K562 (cell line): ENCODE results near the gene WBP2NL. TPM values are rescaled to one million over a fixed set of nuclear protein-coding genes. Genes with fewer than 3 reads are reported as not detected.

Experiments
- ATAC-seq: fragments of 200-7000 bp; cut with Tn5 transposase; 3 replicates; pipeline ENCODE4 v1.9.1; 2020; ENCODE audit warnings: moderate library complexity
- BruUV-seq: library from RNA; stranded (reverse); fragments of 400-500 nt; replicated peaks from 2 replicates; lab custom pipeline; 2021; lab: Mats Ljungman, UMichigan
- CTCF ChIA-PET: fragments of 300-600 bp; formaldehyde crosslinking; extraction: SDS; loops from one replicate; lab custom pipeline; 2021; ENCODE audit warnings: low intra/inter-chr PET ratio; lab: Yijun Ruan, JAX
- POLR2A ChIA-PET: fragments of 300-600, 350-650 bp; sonication (Branson Sonifier 250); formaldehyde crosslinking; extraction: SDS; loops from one replicate; lab custom pipeline; 2021; ENCODE audit warnings: antibody characterized with exemption, inconsistent platforms; lab: Yijun Ruan, JAX
- DNase-seq, 4 experiments: peaks; one replicate each; pipeline versions ENCODE4 v3.0.0 to v3.0.0-alpha.2; 2011 to 2018; ENCODE audit warnings: low spot score in 3 of 4, mixed read lengths in 3 of 4; ENCODE audit errors: extremely low read depth in 1 of 4
- FAIRE-seq: peaks from 2 replicates; lab custom pipeline; 2011; peaks lifted over from hg19 to GRCh38; lab: Jason Lieb, UNC
- H2AFZ ChIP-seq: 2 replicates; pipeline ENCODE4 v1.6.0; 2011; ENCODE audit warnings: low read depth, low read length, control low read depth, inconsistent platforms
- H3K27ac ChIP-seq: fragments of 200-600 bp; 3 replicates; pipeline ENCODE4 v1.8.0; 2011; ENCODE audit warnings: low read depth, mild to moderate bottlenecking, control low read depth, inconsistent platforms, low read length, moderate library complexity, mixed read lengths; ENCODE audit errors: extremely low read depth
- H3K27me3 ChIP-seq, 2 experiments: fragments of 300-600 bp in 1 of 2; 2 replicates in 1 of 2; 3 replicates in 1 of 2; pipeline versions ENCODE4 v1.6.0 to v1.8.0; 2011; ENCODE audit warnings: inconsistent platforms in 2 of 2, low read length in 2 of 2, mild to moderate bottlenecking in 1 of 2, mixed read lengths in 1 of 2, moderate library complexity in 1 of 2; ENCODE audit not compliant: control insufficient read depth in 2 of 2, insufficient read depth in 2 of 2
- H3K36me3 ChIP-seq: fragments of 300-600 bp; 3 replicates; pipeline ENCODE4 v1.8.0; 2011; ENCODE audit warnings: mild to moderate bottlenecking, low read length, inconsistent platforms; ENCODE audit not compliant: control insufficient read depth, insufficient read depth
- H3K4me1 ChIP-seq, 2 experiments: fragments of 200-600 bp in 1 of 2; replicated peaks in 1 of 2; 2 replicates in 1 of 2; 3 replicates in 1 of 2; pipeline versions ENCODE4 v1.5.1 to v1.8.0; 2011; ENCODE audit warnings: inconsistent platforms in 2 of 2, low read length in 2 of 2, mild to moderate bottlenecking in 1 of 2, mixed read lengths in 1 of 2, moderate library complexity in 1 of 2; ENCODE audit not compliant: control insufficient read depth in 2 of 2, insufficient read depth in 2 of 2
- H3K4me2 ChIP-seq: 2 replicates; pipeline ENCODE4 v1.6.1; 2011; ENCODE audit warnings: low read length, control low read depth, inconsistent platforms, mixed read lengths; ENCODE audit not compliant: insufficient read depth
- H3K4me3 ChIP-seq: fragments of 200-600 bp; sonication (generic), shearing (Covaris generic); 2 replicates; pipeline ENCODE4 v1.5.1; 2016; ENCODE audit warnings: control low read depth, inconsistent platforms
- H3K79me2 ChIP-seq: fragments of 200-600 bp; 3 replicates; pipeline ENCODE4 v1.8.0; 2011; ENCODE audit warnings: low read length, inconsistent platforms; ENCODE audit not compliant: control insufficient read depth, insufficient read depth
- H3K9ac ChIP-seq, 2 experiments: 2 replicates each; pipeline versions ENCODE4 v1.6.0 to v1.6.1; 2011; ENCODE audit warnings: low read depth in 2 of 2, low read length in 2 of 2, control low read depth in 1 of 2, inconsistent platforms in 1 of 2, mild to moderate bottlenecking in 1 of 2, mixed read lengths in 1 of 2; ENCODE audit not compliant: insufficient read depth in 1 of 2
- H3K9me1 ChIP-seq: one replicate; pipeline ENCODE4 v1.6.0; 2011; ENCODE audit warnings: inconsistent platforms, mild to moderate bottlenecking, low read length, moderate library complexity; ENCODE audit not compliant: control insufficient read depth, insufficient read depth
- H3K9me3 ChIP-seq: replicated peaks from 2 replicates; pipeline ENCODE4 v1.5.1; 2011; ENCODE audit warnings: low read depth, low read length, inconsistent platforms; ENCODE audit not compliant: control insufficient read depth, insufficient read depth
- H4K20me1 ChIP-seq: replicated peaks from 2 replicates; pipeline ENCODE4 v1.6.1; 2011; ENCODE audit warnings: low read length, inconsistent platforms, mixed read lengths; ENCODE audit not compliant: control insufficient read depth, insufficient read depth
- EZH2 ChIP-seq: IDR thresholded peaks from 2 replicates; pipeline ENCODE4 v1.6.1; 2012; ENCODE audit warnings: low read depth, mild to moderate bottlenecking, inconsistent platforms, low read length, borderline replicate concordance
- HDAC8 ChIP-seq: fragments of 450-650 bp; IDR thresholded peaks from 2 replicates; pipeline ENCODE4 v1.6.1; 2016; ENCODE audit warnings: mild to moderate bottlenecking, missing genetic modification characterization, moderate library complexity, missing compliant biosample characterization
- HIVEP1 ChIP-seq: fragments of 250-450 bp; sonication (Bioruptor Pico); IDR thresholded peaks from 2 replicates; pipeline ENCODE4 v1.4.0; 2020; ENCODE audit warnings: mild to moderate bottlenecking
- MBD2 ChIP-seq: sonication (generic); IDR thresholded peaks from 2 replicates; pipeline ENCODE4 v1.6.1; 2016; ENCODE audit warnings: low read depth, borderline replicate concordance
- MIER1 ChIP-seq: fragments of 450-650 bp; IDR thresholded peaks from 2 replicates; pipeline ENCODE4 v1.6.1; 2016; ENCODE audit warnings: antibody characterized with exemption, mild to moderate bottlenecking, low read depth
- MXI1 ChIP-seq: IDR thresholded peaks from 2 replicates; pipeline ENCODE4 v1.6.1; 2011; ENCODE audit warnings: low read depth, mild to moderate bottlenecking, improper control_type of control experiment, low read length
- NFATC3 ChIP-seq: fragments of 450-650 bp; IDR thresholded peaks from 2 replicates; pipeline ENCODE4 v1.6.1; 2017; ENCODE audit warnings: mild to moderate bottlenecking
- STAT5B ChIP-seq: fragments of 250-450 bp; sonication (Bioruptor Pico); IDR thresholded peaks from 2 replicates; pipeline ENCODE4 v1.8.0; 2021; ENCODE audit warnings: mild to moderate bottlenecking, inconsistent platforms
- ZBED1 ChIP-seq: IDR thresholded peaks from 2 replicates; pipeline ENCODE4 v1.6.1; 2014
- ZC3H4 ChIP-seq: sonication (generic); formaldehyde crosslinking; IDR thresholded peaks from 2 replicates; pipeline ENCODE4 v1.9.0; 2021; ENCODE audit warnings: missing genetic modification reagents, borderline replicate concordance
- ZNF263 ChIP-seq: sonication (generic); formaldehyde crosslinking; IDR thresholded peaks from 2 replicates; pipeline ENCODE4 v1.8.0; 2022; ENCODE audit warnings: mild to moderate bottlenecking, missing genetic modification reagents, borderline replicate concordance
- ZNF408 ChIP-seq: fragments of 250-450 bp; sonication (Bioruptor Pico); IDR thresholded peaks from 2 replicates; pipeline ENCODE4 v1.4.0; 2020; ENCODE audit warnings: low read depth, mild to moderate bottlenecking, moderate library complexity
- ZNF561 ChIP-seq: fragments of 450-650 bp; formaldehyde crosslinking; conservative IDR thresholded peaks from 2 replicates; pipeline ENCODE4 v1.4.0; 2020; ENCODE audit warnings: mild to moderate bottlenecking, moderate library complexity
- WGBS: fragments of 100-300 bp; shearing (Covaris generic); methylation state at CpG from one replicate; pipeline ENCODE4 v1.1.6; 2016; ENCODE audit warnings: low coverage, mixed read lengths; ENCODE audit not compliant: insufficient coverage; ENCODE audit errors: missing lambda C conversion rate; 5-methylcytosine and 5-hydroxymethylcytosine counted together
- in situ Hi-C: fragments of 300-500 bp; cut with MboI; formaldehyde crosslinking; loops from 4 replicates; pipeline ENCODE4 v1.15.0; 2018; ENCODE audit warnings: inconsistent platforms, mixed read lengths
- intact Hi-C: fragments of 100-400 bp; cut with micrococcal nuclease; formaldehyde crosslinking; loops from 2 replicates; pipeline ENCODE4 v1.14.2; 2022
- polyA plus RNA-seq, 8 experiments: library from polyadenylated mRNA; depleted of rRNA in 4 of 8; stranded (reverse) in 5 of 8; unstranded in 3 of 8; fragments of >200 nt; fragmentation: Nextera tagmentation in 2 of 8; fragmentation: Illumina TruSeq in 1 of 8; extraction: Ambion mirVana in 2 of 8; extraction: Trizol in 1 of 8; gene quantifications; 2 replicates each; pipeline versions ENCODE4 v1.2.1 to v1.2.3, GENCODE V29; 2011 to 2014; ENCODE audit warnings: inconsistent platforms in 1 of 8, missing spikeins in 1 of 8
- total RNA-seq, 7 experiments: library from RNA; depleted of rRNA in 6 of 7; stranded (reverse); fragments of >200 nt in 6 of 7; fragmentation: Illumina TruSeq in 2 of 7; extraction: Trizol in 2 of 7; gene quantifications; 2 replicates each; pipeline versions ENCODE4 v1.2.1 to v1.2.3, GENCODE V29; 2011 to 2021; ENCODE audit warnings: low replicate concordance in 1 of 7
- TF ChIP-seq, protein P1 (sequence below): fragments of 250-450 bp; sonication (Bioruptor Pico); IDR thresholded peaks from 2 replicates; pipeline ENCODE4 v1.9.0; 2021; ENCODE audit warnings: mild to moderate bottlenecking
- TF ChIP-seq, protein P2 (sequence below): conservative IDR thresholded peaks from 2 replicates; pipeline ENCODE4 v1.6.1; 2011; ENCODE audit warnings: low read depth, mild to moderate bottlenecking, low read length; ENCODE audit not compliant: control insufficient read depth

Gene WBP2NL
- total and polyA plus RNA-seq, 9 of the 15 experiments (the other 6 are each of a cell fraction or from before 2014, with no cell fraction given) = not detected

DNA sequence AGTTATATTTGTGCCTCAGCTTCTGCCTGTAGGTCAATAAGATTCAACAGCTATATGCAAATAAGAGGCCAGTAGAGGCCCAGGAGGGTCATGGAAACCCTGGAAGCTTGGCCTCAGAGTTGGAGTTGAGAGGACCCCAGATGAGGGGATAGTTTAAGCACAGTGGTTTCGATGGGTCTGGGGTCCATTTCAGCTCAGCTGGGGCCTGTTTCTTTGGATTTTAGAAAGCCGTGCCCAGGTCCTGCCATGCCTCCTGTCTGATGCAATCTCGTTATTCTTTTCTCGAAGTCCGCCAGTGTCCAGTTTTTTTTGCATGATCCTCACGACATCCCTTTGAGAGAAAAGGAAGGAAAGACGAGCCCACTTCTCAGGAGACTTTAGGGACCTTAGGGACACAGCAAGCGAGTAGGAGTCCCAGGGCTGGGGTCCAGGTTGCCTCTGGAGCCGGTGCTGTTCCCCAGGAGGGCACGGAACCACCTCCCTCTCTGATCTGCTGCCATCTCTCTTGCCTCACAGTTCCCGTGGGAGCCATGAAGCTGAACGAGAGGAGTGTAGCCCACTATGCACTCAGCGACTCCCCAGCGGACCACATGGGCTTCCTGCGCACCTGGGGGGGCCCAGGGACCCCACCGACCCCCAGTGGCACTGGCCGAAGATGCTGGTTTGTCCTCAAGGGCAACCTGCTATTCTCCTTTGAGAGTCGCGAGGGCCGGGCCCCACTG, 78.3 kb downstream of the WBP2NL start:
- intact Hi-C loops = loop anchor here (10.0 kb wide), 1 partner anchor 112 kb away; the partner anchor contains the start of gene SEPTIN3
- TF ChIP-seq ZBED1 (no peak), EZH2 (no peak), ZC3H4 (no peak), ZNF408 (CRISPR knock-in tag) (no peak), ZNF263 (CRISPR knock-in tag) (no peak), HDAC8 (tag) (no peak), ZNF561 (CRISPR knock-in tag) (no peak), MBD2 (no peak), MXI1 (no peak), HIVEP1 (CRISPR knock-in tag) (no peak), STAT5B (CRISPR knock-in tag) (no peak), NFATC3 (no peak), MIER1 (no peak)
- TF ChIP-seq, protein P1, sequence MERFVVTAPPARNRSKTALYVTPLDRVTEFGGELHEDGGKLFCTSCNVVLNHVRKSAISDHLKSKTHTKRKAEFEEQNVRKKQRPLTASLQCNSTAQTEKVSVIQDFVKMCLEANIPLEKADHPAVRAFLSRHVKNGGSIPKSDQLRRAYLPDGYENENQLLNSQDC = no peak
- TF ChIP-seq, protein P2, sequence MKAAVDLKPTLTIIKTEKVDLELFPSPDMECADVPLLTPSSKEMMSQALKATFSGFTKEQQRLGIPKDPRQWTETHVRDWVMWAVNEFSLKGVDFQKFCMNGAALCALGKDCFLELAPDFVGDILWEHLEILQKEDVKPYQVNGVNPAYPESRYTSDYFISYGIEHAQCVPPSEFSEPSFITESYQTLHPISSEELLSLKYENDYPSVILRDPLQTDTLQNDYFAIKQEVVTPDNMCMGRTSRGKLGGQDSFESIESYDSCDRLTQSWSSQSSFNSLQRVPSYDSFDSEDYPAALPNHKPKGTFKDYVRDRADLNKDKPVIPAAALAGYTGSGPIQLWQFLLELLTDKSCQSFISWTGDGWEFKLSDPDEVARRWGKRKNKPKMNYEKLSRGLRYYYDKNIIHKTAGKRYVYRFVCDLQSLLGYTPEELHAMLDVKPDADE = no peak
- Histone ChIP-seq H3K36me3 (peaks cover 3% of the 10 kb centered on the region; the same call in 2 of the 3 replicates), H3K4me3 (no peak overlapping the region), H3K9me1 (no peaks in the 10 kb centered on the region), H3K27me3 (no peaks in the 10 kb centered on the region), H3K4me2 (no peak overlapping the region), H3K27ac (no peak overlapping the region), H3K79me2 (peaks cover 15% of the 10 kb centered on the region), H3K9ac (0 out of 4 replicates have a peak overlapping the region, but pooled peaks of 1 of the 2 experiments have one; percentile 43), H3K4me1 (peaks cover 11 to 30% of the 10 kb centered on the region in 2 experiments), H3K9me3 (no peaks in the 10 kb centered on the region), H2AFZ (no peak overlapping the region), H4K20me1 (no peaks in the 10 kb centered on the region)
- BruUV-seq = no TSS peak
- WGBS = 69% methylated on average over 8 of the region's 20 CpGs
- in situ Hi-C loops = no loop called here
- FAIRE-seq = no peak
- CTCF ChIA-PET = no interaction called here
- no peak for ATAC-seq
- POLR2A ChIA-PET = interaction anchor here (0.8 to 0.9 kb wide), 2 partner anchors 10 to 135 kb away, joined by 3 read pairs; no protein-coding TSS in a partner anchor
- no peak for DNase-seq
